Subcutaneous adipose tissue (tissue), 4 donors: ENCODE data around the gene VGLL3. TPM values are rescaled to one million over a fixed set of nuclear protein-coding genes. Genes with fewer than 3 reads are reported as not detected.

Source experiments
- CTCF ChIP-seq: fragments of 450-650 bp; IDR thresholded peaks from one replicate; pipeline ENCODE4 v1.5.1; 2016; ENCODE audit warnings: low read depth, mild to moderate bottlenecking, control low read depth, antibody characterized with exemption, moderate library complexity
- total RNA-seq, 4 donors: library from RNA; depleted of rRNA; stranded (reverse); fragments of >200 nt; gene quantifications; one replicate each; pipeline ENCODE4 v1.1.0, GENCODE V29; 2016

Gene VGLL3
- total RNA-seq, 4 donors from 2014 or later: 36.0 to 77.1 (median 61.3) TPM

- TF ChIP-seq CTCF: no peak
These were observed 100.1 kb downstream of the VGLL3 start for GRCh38 chr3:86890741-86891396.

Other genes starting within 250 kb of the VGLL3 start
- gene CHMP2B, start 236.2 kb upstream of the VGLL3 start, total RNA-seq: 10 to 100 TPM; 24.7 to 53.3 (median 33.9) TPM